ENCODE results near the gene TPBGL. TPM values are rescaled to one million over a fixed set of nuclear protein-coding genes. Genes with fewer than 3 reads are reported as not detected.

Gene TPBGL
- total and polyA plus RNA-seq, 2 of the 4 experiments (the other 2 are of a cell fraction): not detected

- TF ChIP-seq MAZ (IDR thresholded peaks at IDR 0.05; ENCODE audit: borderline replicate concordance, low read depth, low read length): no peak
- TF ChIP-seq CTCF (conservative IDR thresholded peaks at IDR 0.05; ENCODE audit: low read depth, low read length): no peak
Observed at GRCh38 chr11:75205564-75206020, 35.0 kb upstream of the TPBGL start (continued).

GRCh38 chr11:75208446-75208845 lies 32.1 kb upstream of the TPBGL start:
- no peak overlapping the region for H4K91ac ChIP-seq (ENCODE audit: insufficient read depth, low read depth, low read length)
- no peak overlapping the region for H2BK15ac ChIP-seq (ENCODE audit: low read depth, low read length)
- no peak overlapping the region for H4K5ac ChIP-seq (ENCODE audit: low read depth, low read length)
- no TSS peak for BruUV-seq (replicated peaks)
- no peak overlapping the region for H3K9ac ChIP-seq (ENCODE audit: low read depth, low read length)
- no peak for ATAC-seq (ENCODE audit: low read depth)
- in situ Hi-C loops (cut with MboI; ENCODE audit: low sequenced_read_pairs) (no loop called here), intact Hi-C loops (cut with micrococcal nuclease) (no loop called here), dilution Hi-C loops (cut with HindIII; ENCODE audit: low sequenced_read_pairs, unreplicated experiment) (no loop called here)
- H3K9me1 ChIP-seq (ENCODE audit: insufficient read depth, low read length): no peaks in the 10 kb centered on the region
- H3K27me3 ChIP-seq (ENCODE audit: control insufficient read depth, insufficient read depth, low read length): peaks cover 38% of the 10 kb centered on the region
- no peaks in the 10 kb centered on the region for H3K36me3 ChIP-seq (ENCODE audit: control insufficient read depth, insufficient read depth, low read length)
- no peak overlapping the region for H3K4me3 ChIP-seq (ENCODE audit: insufficient read depth, low read depth, low read length)
- no peaks in the 10 kb centered on the region for H3K4me1 ChIP-seq (ENCODE audit: control insufficient read depth, insufficient read depth, low read length)
- no peak overlapping the region for H2BK120ac ChIP-seq (ENCODE audit: low read depth, low read length)
- ChIA-PET POLR2A (ENCODE audit: unreplicated experiment) (no interaction called here), CTCF (interaction anchor here (1.3 kb wide), 1 partner anchor 68 kb away, joined by 3 read pairs; no protein-coding TSS in a partner anchor)
- H2AFZ ChIP-seq (replicated peaks; ENCODE audit: low read length, poor library complexity): no peak overlapping the region
- no peak overlapping the region for H2AK9ac ChIP-seq (replicated peaks; ENCODE audit: low read depth, low read length, poor library complexity)
- no peaks in the 10 kb centered on the region for H3K9me3 ChIP-seq (ENCODE audit: control insufficient read depth, insufficient read depth, low read length)
- H2BK5ac ChIP-seq (ENCODE audit: low read depth, low read length, poor library complexity, severe bottlenecking): no peak overlapping the region
- no peak overlapping the region for H3K56ac ChIP-seq (ENCODE audit: extremely low read depth, insufficient read depth, low read length)
- H3K27ac ChIP-seq (ENCODE audit: insufficient read depth, low read length): no peak overlapping the region
- DNase-seq: no peak
- H3K4me2 ChIP-seq (ENCODE audit: low read depth, low read length): no peak overlapping the region
- H2BK20ac ChIP-seq (ENCODE audit: low read depth, low read length): no peak overlapping the region
- H4K20me1 ChIP-seq (ENCODE audit: insufficient read depth, low read length): no peaks in the 10 kb centered on the region
- WGBS, 2 experiments (ENCODE audit: extremely low coverage in 2 of 2, insufficient read length in 1 of 2): no CpG with 5 or more reads among the region's 2 CpGs
- no peak overlapping the region for H3K14ac ChIP-seq (replicated peaks; ENCODE audit: low read depth, low read length)
- TF ChIP-seq ELK1 (IDR thresholded peaks at IDR 0.05; ENCODE audit: borderline replicate concordance, low read depth, low read length) (no peak), NFE2L2 (IDR thresholded peaks at IDR 0.05; ENCODE audit: low read depth, low read length) (no peak), FOS (IDR thresholded peaks at IDR 0.05; ENCODE audit: low read depth, low read length) (no peak)
- H3K18ac ChIP-seq (ENCODE audit: low read depth, low read length): no peak overlapping the region
- no peaks in the 10 kb centered on the region for H3K79me1 ChIP-seq (ENCODE audit: low read depth in 1 of 2, low read length in 2 of 2)
- H3K23ac ChIP-seq (ENCODE audit: low read depth, low read length): no peak overlapping the region
- H2AK5ac ChIP-seq (ENCODE audit: low read depth, low read length): no peak overlapping the region
- H4K8ac ChIP-seq (ENCODE audit: low read depth in 2 of 2, low read length in 2 of 2): no peak overlapping the region
- no peak overlapping the region for H3K4ac ChIP-seq (ENCODE audit: low read depth, low read length)

Measured in IMR-90 (cell line).